WERI-Rb-1 (cell line): Measurements from ENCODE around the gene CARS1.

ENCODE experiments used
- DNase-seq: peaks from one replicate; pipeline ENCODE4 v3.0.0-alpha.2; 2020
- H3K27ac ChIP-seq: fragments of 250-450 bp; sonication (Bioruptor Pico); 2 replicates; pipeline ENCODE4 v1.5.1; 2020; ENCODE audit warnings: mild to moderate bottlenecking, moderate library complexity
- H3K27me3 ChIP-seq: fragments of 250-450 bp; sonication (Bioruptor Pico); 2 replicates; pipeline ENCODE4 v1.5.1; 2021; ENCODE audit warnings: mild to moderate bottlenecking, low read depth, moderate library complexity; ENCODE audit not compliant: insufficient read depth, severe bottlenecking
- H3K36me3 ChIP-seq: fragments of 250-450 bp; sonication (Bioruptor Pico); 2 replicates; pipeline ENCODE4 v1.5.1; 2020; ENCODE audit warnings: mild to moderate bottlenecking, moderate library complexity
- H3K4me3 ChIP-seq: 2 replicates; pipeline ENCODE4 v1.5.1; 2011; ENCODE audit warnings: low read depth, mild to moderate bottlenecking, control low read depth, low read length
- H3K9me3 ChIP-seq: fragments of 250-450 bp; sonication (Bioruptor Pico); 2 replicates; pipeline ENCODE4 v1.5.1; 2021; ENCODE audit warnings: mild to moderate bottlenecking, moderate library complexity; ENCODE audit not compliant: severe bottlenecking
- CTCF ChIP-seq: IDR thresholded peaks from 2 replicates; pipeline ENCODE4 v1.5.1; 2011; ENCODE audit warnings: low read depth, mild to moderate bottlenecking, control low read depth, inconsistent platforms, low read length

The CARS1 gene

GRCh38 chr11:3008746-3009336 lies 48.4 kb downstream of the CARS1 start:
- Histone ChIP-seq H3K27me3 (no peaks in the 10 kb centered on the region), H3K27ac (no peak overlapping the region), H3K9me3 (no peaks in the 10 kb centered on the region), H3K36me3 (peaks cover 62% of the 10 kb centered on the region), H3K4me3 (no peak overlapping the region)
- TF ChIP-seq CTCF: no peak
- DNase-seq: no peak

- no peaks in the 10 kb centered on the region for H3K9me3 ChIP-seq
- no peaks in the 10 kb centered on the region for H3K27me3 ChIP-seq
- no peak overlapping the region for H3K4me3 ChIP-seq
- no peak overlapping the region for H3K27ac ChIP-seq
- DNase-seq: no peak
- H3K36me3 ChIP-seq: peaks cover 62% of the 10 kb centered on the region
- TF ChIP-seq CTCF: no peak
These were observed 49.7 kb downstream of the CARS1 start for GRCh38 chr11:3007404-3008010.

- no peaks in the 10 kb centered on the region for H3K9me3 ChIP-seq
- no peak overlapping the region for H3K27ac ChIP-seq
- no peak for TF ChIP-seq CTCF
- no peaks in the 10 kb centered on the region for H3K27me3 ChIP-seq
- peaks cover 62% of the 10 kb centered on the region for H3K36me3 ChIP-seq
- H3K4me3 ChIP-seq: no peak overlapping the region
- no peak for DNase-seq
These were observed 50.5 kb downstream of the CARS1 start for GRCh38 chr11:3006505-3007260.

- Histone ChIP-seq H3K4me3 (no peak overlapping the region), H3K9me3 (no peaks in the 10 kb centered on the region), H3K27ac (no peak overlapping the region), H3K27me3 (no peaks in the 10 kb centered on the region), H3K36me3 (peaks cover 60% of the 10 kb centered on the region)
- no peak for TF ChIP-seq CTCF
- DNase-seq: no peak
These were observed 52.7 kb downstream of the CARS1 start for GRCh38 chr11:3004481-3004880.

GRCh38 chr11:3003396-3004231 lies 53.6 kb downstream of the CARS1 start:
- no peaks in the 10 kb centered on the region for H3K9me3 ChIP-seq
- TF ChIP-seq CTCF: no peak
- H3K4me3 ChIP-seq: no peak overlapping the region
- DNase-seq: no peak
- peaks cover 53% of the 10 kb centered on the region for H3K36me3 ChIP-seq
- no peaks in the 10 kb centered on the region for H3K27me3 ChIP-seq
- no peak overlapping the region for H3K27ac ChIP-seq
